K562 (cell line): ENCODE results near the gene FAM219B. TPM values are rescaled to one million over a fixed set of nuclear protein-coding genes. Genes with fewer than 3 reads are reported as not detected.
A peak's percentile ranks its signal among the peaks of the same experiment; 100 is the strongest.

ENCODE experiments used
- BCOR ChIP-seq: fragments of 450-650 bp; IDR thresholded peaks from 2 replicates; pipeline ENCODE4 v1.6.1; 2016
- CCNT2 ChIP-seq: IDR thresholded peaks from 2 replicates; pipeline ENCODE4 v1.6.1; 2011; ENCODE audit warnings: borderline replicate concordance, low read depth, mild to moderate bottlenecking, moderate library complexity, mixed read lengths, low read length; ENCODE audit not compliant: insufficient read length; ENCODE audit errors: extremely low read depth
- DACH1 ChIP-seq: fragments of 450-650 bp; IDR thresholded peaks from 2 replicates; pipeline ENCODE4 v1.6.1; 2018; ENCODE audit not compliant: partially characterized antibody
- GTF2A2 ChIP-seq: IDR thresholded peaks from 2 replicates; pipeline ENCODE4 v1.6.1; 2016; ENCODE audit warnings: mild to moderate bottlenecking, missing genetic modification characterization, missing compliant biosample characterization
- GTF2F1 ChIP-seq: IDR thresholded peaks from 2 replicates; pipeline ENCODE4 v1.6.1; 2011; ENCODE audit warnings: low read depth, low read length, improper control_type of control experiment
- ILK ChIP-seq: fragments of 450-650 bp; IDR thresholded peaks from 2 replicates; pipeline ENCODE4 v1.6.1; 2016; ENCODE audit warnings: missing genetic modification characterization, low read depth, mild to moderate bottlenecking, missing compliant biosample characterization, moderate library complexity, borderline replicate concordance
- KLF1 ChIP-seq: fragments of 450-650 bp; IDR thresholded peaks from 2 replicates; pipeline ENCODE4 v1.6.1; 2016; ENCODE audit warnings: missing genetic modification characterization, missing compliant biosample characterization
- MIER1 ChIP-seq: fragments of 450-650 bp; IDR thresholded peaks from 2 replicates; pipeline ENCODE4 v1.6.1; 2016; ENCODE audit warnings: antibody characterized with exemption, mild to moderate bottlenecking, low read depth
- NR4A1 ChIP-seq, 2 experiments: fragments of 250-450 bp in 1 of 2; fragments of 450-650 bp in 1 of 2; sonication (Bioruptor Pico) in 1 of 2; IDR thresholded peaks; 2 replicates each; pipeline versions ENCODE4 v1.4.0 to v1.6.1; 2016 to 2020; ENCODE audit warnings: mild to moderate bottlenecking in 2 of 2, missing compliant biosample characterization in 1 of 2, missing genetic modification characterization in 1 of 2, moderate library complexity in 1 of 2
- POLR2AphosphoS2 ChIP-seq: IDR thresholded peaks from 2 replicates; pipeline ENCODE4 v1.6.1; 2012; ENCODE audit warnings: low read length, improper control_type of control experiment
- TOE1 ChIP-seq, 2 experiments: fragments of 450-650 bp in 1 of 2; sonication (generic) in 1 of 2; formaldehyde crosslinking in 1 of 2; IDR thresholded peaks; 2 replicates each; pipeline versions ENCODE4 v1.7.1 to v1.8.0; 2016 to 2022; ENCODE audit warnings: borderline replicate concordance in 2 of 2, mild to moderate bottlenecking in 2 of 2, antibody characterized with exemption in 1 of 2, inconsistent platforms in 1 of 2, low read depth in 1 of 2, missing genetic modification reagents in 1 of 2, moderate library complexity in 1 of 2
- ZNF184 ChIP-seq: sonication (generic); formaldehyde crosslinking; IDR thresholded peaks from 2 replicates; pipeline ENCODE4 v1.5.0; 2020; ENCODE audit warnings: missing genetic modification reagents
- ZNF217 ChIP-seq: sonication (generic); formaldehyde crosslinking; IDR thresholded peaks from 2 replicates; pipeline ENCODE4 v1.8.0; 2022; ENCODE audit warnings: mild to moderate bottlenecking, missing genetic modification reagents
- ZNF586 ChIP-seq: fragments of 450-650 bp; formaldehyde crosslinking; conservative IDR thresholded peaks from 2 replicates; pipeline ENCODE4 v1.4.0; 2020; ENCODE audit warnings: mild to moderate bottlenecking, moderate library complexity
- ZNF785 ChIP-seq: fragments of 250-450 bp; sonication (Bioruptor Pico); IDR thresholded peaks from 2 replicates; pipeline ENCODE4 v1.4.0; 2020; ENCODE audit warnings: mild to moderate bottlenecking
- polyA plus RNA-seq, 8 experiments: library from polyadenylated mRNA; depleted of rRNA in 4 of 8; stranded (reverse) in 5 of 8; unstranded in 3 of 8; fragments of >200 nt; fragmentation: Nextera tagmentation in 2 of 8; fragmentation: Illumina TruSeq in 1 of 8; extraction: Ambion mirVana in 2 of 8; extraction: Trizol in 1 of 8; gene quantifications; 2 replicates each; pipeline versions ENCODE4 v1.2.1 to v1.2.3, GENCODE V29; 2011 to 2014; ENCODE audit warnings: inconsistent platforms in 1 of 8, missing spikeins in 1 of 8
- total RNA-seq, 7 experiments: library from RNA; depleted of rRNA in 6 of 7; stranded (reverse); fragments of >200 nt in 6 of 7; fragmentation: Illumina TruSeq in 2 of 7; extraction: Trizol in 2 of 7; gene quantifications; 2 replicates each; pipeline versions ENCODE4 v1.2.1 to v1.2.3, GENCODE V29; 2011 to 2021; ENCODE audit warnings: low replicate concordance in 1 of 7
- TF ChIP-seq, protein P1 (sequence below): IDR thresholded peaks from 2 replicates; pipeline ENCODE4 v1.6.1; 2011; ENCODE audit not compliant: insufficient read length; ENCODE audit errors: extremely low read depth
- TF ChIP-seq, protein P2 (sequence below): fragments of 450-650 bp; IDR thresholded peaks from 2 replicates; pipeline ENCODE4 v1.6.1; 2016; ENCODE audit warnings: low read depth

The FAM219B gene
- total and polyA plus RNA-seq, 9 of the 15 experiments (the other 6 are each of a cell fraction or from before 2014, with no cell fraction given) = 6.8 to 50.4 (median 29.4) TPM

GRCh38 chr15:74955796-74956647 lies 49.4 kb upstream of the FAM219B start (continued):
- no peak; the same call in 1 of the 2 replicates for TF ChIP-seq KLF1
- TF ChIP-seq ILK (tag) = no peak
- TF ChIP-seq GTF2F1 = no peak
- TF ChIP-seq CCNT2 = peak; percentile 85
- TF ChIP-seq TOE1 (IDR thresholded peaks at IDR 0.05; ENCODE audit: borderline replicate concordance) = peak; percentile 81; the same call in 1 of the 2 replicates
- TF ChIP-seq TOE1 (CRISPR knock-in tag; IDR thresholded peaks at IDR 0.05; ENCODE audit: borderline replicate concordance, low read depth) = peak; percentile 99
- no peak for TF ChIP-seq MIER1
- TF ChIP-seq, protein P1, sequence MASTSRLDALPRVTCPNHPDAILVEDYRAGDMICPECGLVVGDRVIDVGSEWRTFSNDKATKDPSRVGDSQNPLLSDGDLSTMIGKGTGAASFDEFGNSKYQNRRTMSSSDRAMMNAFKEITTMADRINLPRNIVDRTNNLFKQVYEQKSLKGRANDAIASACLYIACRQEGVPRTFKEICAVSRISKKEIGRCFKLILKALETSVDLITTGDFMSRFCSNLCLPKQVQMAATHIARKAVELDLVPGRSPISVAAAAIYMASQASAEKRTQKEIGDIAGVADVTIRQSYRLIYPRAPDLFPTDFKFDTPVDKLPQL = no peak
- TF ChIP-seq POLR2AphosphoS2 = no peak
- TF ChIP-seq ZNF586 (CRISPR knock-in tag) = no peak
- TF ChIP-seq DACH1 = no peak
- peak; percentile 79 for TF ChIP-seq BCOR
- TF ChIP-seq, protein P2, sequence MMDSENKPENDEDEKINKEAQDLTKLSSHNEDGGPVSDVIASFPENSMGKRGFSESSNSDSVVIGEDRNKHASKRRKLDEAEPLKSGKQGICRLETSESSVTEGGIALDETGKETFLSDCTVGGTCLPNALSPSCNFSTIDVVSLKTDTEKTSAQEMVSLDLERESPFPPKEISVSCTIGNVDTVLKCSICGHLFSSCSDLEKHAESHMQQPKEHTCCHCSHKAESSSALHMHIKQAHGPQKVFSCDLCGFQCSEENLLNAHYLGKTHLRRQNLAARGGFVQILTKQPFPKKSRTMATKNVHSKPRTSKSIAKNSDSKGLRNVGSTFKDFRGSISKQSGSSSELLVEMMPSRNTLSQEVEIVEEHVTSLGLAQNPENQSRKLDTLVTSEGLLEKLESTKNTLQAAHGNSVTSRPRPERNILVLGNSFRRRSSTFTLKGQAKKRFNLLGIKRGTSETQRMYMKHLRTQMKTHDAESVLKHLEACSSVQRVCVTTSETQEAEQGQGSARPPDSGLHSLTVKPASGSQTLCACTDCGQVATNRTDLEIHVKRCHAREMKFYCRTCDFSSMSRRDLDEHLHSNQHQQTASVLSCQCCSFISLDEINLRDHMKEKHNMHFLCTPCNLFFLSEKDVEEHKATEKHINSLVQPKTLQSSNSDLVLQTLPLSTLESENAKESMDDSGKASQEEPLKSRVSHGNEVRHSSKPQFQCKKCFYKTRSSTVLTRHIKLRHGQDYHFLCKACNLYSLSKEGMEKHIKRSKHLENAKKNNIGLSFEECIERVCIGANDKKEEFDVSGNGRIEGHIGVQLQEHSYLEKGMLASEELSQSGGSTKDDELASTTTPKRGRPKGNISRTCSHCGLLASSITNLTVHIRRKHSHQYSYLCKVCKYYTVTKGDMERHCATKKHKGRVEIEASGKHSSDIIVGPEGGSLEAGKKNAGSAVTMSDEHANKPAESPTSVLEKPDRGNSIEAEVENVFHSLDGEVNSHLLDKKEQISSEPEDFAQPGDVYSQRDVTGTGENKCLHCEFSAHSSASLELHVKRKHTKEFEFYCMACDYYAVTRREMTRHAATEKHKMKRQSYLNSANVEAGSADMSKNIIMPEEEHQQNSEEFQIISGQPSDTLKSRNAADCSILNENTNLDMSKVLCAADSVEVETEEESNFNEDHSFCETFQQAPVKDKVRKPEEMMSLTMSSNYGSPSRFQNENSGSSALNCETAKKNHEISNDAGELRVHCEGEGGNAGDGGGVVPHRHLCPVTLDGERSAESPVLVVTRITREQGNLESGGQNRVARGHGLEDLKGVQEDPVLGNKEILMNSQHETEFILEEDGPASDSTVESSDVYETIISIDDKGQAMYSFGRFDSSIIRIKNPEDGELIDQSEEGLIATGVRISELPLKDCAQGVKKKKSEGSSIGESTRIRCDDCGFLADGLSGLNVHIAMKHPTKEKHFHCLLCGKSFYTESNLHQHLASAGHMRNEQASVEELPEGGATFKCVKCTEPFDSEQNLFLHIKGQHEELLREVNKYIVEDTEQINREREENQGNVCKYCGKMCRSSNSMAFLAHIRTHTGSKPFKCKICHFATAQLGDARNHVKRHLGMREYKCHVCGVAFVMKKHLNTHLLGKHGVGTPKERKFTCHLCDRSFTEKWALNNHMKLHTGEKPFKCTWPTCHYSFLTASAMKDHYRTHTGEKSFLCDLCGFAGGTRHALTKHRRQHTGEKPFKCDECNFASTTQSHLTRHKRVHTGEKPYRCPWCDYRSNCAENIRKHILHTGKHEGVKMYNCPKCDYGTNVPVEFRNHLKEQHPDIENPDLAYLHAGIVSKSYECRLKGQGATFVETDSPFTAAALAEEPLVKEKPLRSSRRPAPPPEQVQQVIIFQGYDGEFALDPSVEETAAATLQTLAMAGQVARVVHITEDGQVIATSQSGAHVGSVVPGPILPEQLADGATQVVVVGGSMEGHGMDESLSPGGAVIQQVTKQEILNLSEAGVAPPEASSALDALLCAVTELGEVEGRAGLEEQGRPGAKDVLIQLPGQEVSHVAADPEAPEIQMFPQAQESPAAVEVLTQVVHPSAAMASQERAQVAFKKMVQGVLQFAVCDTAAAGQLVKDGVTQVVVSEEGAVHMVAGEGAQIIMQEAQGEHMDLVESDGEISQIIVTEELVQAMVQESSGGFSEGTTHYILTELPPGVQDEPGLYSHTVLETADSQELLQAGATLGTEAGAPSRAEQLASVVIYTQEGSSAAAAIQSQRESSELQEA = no peak
- peak; percentile 97 for TF ChIP-seq ZNF217 (CRISPR knock-in tag)
- no peak for TF ChIP-seq ZNF785 (CRISPR knock-in tag)
- no peak for TF ChIP-seq ZNF184
- no peak for TF ChIP-seq GTF2A2 (tag)
- TF ChIP-seq NR4A1 (CRISPR knock-in tag; IDR thresholded peaks at IDR 0.05) = no peak
- TF ChIP-seq NR4A1 (tag; IDR thresholded peaks at IDR 0.05) = peak; percentile 77
